GM19239 (cell line): ENCODE results near the gene RABIF.

Experiments used
- DNase-seq: peaks from one replicate; pipeline ENCODE4 v3.0.0; 2011; ENCODE audit warnings: low spot score; ENCODE audit not compliant: insufficient read length
- FAIRE-seq: peaks from 2 replicates; lab custom pipeline; 2011; peaks lifted over from hg19 to GRCh38; lab: Jason Lieb, UNC

RABIF gene

DNA sequence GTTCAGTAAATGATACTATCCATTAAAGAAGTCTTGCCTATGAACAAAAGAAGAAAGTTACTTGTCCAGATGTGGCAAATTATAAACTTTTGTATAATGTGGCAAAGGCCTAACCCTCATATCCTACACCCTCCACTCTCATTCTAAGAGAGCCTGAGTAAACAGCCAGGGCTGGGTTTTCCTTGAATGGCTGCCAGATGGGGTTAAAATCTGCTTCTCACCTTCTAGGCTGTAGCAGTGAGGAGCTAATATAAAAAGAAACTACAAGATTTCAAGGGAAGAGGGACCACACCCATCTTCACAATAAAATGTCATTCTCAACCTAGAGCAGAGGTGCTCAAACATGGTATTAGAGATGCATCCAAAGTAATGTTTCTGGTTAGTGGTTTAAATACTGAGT, 8.9 kb downstream of the RABIF start:
- DNase-seq (no peak), FAIRE-seq (no peak)

DNA sequence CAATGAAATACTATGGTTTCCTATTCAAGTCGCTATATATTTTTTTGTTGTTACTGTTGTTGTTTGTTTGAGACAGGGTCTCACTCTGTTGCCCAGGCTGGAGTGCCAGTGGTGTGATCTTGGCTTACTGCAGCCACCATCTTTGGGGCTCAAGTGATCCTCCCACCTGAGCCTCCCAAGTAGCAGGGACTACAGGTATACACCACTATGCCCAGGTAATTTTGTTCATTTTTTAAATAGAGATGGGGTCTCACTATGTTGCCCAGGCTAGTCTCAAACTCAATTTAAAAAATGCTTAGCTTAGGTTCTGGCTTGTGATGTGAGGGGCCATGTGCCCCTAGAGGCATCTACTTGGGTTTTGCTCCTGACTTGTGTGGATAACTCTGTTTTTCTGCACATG, 9.8 kb downstream of the RABIF start:
- FAIRE-seq = no peak
- DNase-seq = no peak

DNA sequence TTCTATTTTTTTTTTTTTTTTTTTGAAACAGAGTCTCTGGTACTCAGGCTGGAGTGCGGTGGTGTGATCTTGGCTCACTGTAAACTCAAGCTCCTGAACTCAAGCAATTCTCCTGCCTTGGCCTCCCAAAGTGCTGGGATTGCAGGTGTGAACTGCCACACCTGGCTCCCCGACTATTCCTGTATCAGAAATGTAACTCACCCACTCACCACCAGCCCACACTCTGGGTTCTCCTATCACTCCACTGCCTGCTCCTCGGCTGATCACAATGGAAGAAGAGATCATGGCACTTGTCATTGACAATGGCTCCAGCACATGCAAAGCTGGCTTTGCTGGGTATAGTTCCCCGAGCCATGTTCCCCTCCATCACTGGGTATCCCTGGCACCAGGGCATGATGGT, 15.9 kb downstream of the RABIF start:
- FAIRE-seq (no peak), DNase-seq (no peak)

DNA sequence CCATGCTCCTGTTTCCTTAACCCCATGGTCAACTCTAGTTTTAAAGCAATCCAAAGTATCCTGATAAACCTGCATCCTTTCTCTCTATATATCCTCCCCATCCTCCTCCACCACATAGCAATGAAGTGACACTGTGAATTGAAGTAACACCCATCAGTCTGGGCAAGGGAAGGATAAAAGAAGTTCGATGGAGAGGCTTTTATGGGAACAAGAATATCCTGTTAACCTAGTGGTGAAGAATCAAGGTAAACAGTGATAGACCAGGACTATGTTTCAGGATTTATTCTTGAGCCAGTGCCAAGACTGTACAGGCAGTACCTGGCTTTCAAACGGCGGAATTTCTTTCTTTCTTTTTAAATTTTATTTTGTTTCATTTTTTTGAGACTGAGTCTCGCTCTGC, 17.6 kb downstream of the RABIF start:
- DNase-seq (no peak), FAIRE-seq (no peak)

DNA sequence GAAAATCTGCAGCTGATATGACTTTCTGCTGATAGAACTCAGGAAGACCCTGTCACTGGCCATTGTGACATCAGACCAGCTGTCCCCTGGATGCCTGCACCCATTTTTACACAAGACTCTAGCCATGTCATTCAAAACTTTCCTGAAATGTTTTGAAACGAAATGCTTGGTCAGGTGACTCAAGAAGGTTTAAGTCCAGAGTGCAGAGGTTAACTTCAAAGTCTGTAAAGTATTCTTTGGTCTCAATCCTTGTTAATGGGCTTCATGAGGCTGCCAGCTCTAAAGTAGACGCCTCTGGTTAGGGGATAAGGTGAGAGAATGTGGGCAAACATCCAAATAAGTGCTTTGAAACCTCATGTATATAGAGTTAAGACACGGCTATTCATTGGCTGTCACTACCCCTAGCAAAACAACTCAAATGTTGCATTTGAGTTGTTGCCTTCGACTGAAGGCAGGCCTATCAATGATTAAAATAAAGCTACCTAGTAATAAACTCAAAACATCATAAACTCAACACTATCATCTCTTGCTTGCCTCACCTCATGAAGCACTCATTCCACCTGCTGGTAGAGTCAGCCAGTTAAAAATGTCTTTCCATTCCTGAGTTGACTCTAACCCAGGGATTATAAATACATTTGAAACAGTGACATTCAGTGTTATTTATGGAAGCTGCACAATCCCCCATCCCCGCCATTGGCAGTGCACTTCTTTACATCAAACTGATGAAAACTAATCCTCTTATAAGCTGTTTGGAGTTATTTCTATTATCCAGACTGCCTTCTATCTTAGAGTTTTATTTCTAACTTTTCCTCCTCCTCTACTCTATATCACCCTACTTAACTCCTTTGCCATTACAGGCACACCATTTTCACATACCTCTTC, 26.0 kb downstream of the RABIF start:
- DNase-seq (no peak), FAIRE-seq (no peak)

DNA sequence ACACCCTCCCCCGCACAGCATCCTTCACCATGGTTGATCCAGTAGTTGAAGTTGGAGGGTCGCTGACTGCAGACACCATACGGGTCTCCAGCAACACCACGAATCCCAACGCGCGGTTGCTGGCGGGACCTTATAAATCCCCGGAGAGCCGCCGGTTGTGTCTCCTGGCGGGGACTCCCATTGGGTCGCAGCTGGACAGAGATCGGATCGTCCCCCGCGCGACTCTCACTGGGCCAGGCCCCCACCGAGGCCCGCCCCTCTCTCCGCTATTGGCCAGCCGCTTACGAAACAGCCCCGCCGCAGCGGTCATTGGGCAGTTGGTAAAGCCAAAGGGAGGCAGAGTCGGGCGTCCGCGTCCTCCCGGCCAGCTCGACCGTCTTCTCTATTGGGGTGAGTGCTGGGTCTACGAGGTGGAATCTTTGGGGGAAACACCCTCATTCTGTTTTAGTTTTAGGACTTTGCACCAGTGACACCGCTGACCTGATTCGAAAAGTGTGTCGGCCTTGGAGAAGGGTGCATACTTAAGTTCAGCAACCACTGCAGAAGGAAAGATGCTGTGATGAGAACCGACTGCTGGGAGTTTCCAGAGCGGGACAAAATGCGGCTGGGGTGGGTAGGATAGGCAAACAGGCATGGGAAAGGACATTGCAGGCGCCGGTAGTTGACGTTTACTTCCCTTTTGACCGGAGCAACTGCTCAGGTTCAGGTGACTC, 27.4 kb downstream of the RABIF start:
- no peak for FAIRE-seq
- DNase-seq = peak; percentile 55

DNA sequence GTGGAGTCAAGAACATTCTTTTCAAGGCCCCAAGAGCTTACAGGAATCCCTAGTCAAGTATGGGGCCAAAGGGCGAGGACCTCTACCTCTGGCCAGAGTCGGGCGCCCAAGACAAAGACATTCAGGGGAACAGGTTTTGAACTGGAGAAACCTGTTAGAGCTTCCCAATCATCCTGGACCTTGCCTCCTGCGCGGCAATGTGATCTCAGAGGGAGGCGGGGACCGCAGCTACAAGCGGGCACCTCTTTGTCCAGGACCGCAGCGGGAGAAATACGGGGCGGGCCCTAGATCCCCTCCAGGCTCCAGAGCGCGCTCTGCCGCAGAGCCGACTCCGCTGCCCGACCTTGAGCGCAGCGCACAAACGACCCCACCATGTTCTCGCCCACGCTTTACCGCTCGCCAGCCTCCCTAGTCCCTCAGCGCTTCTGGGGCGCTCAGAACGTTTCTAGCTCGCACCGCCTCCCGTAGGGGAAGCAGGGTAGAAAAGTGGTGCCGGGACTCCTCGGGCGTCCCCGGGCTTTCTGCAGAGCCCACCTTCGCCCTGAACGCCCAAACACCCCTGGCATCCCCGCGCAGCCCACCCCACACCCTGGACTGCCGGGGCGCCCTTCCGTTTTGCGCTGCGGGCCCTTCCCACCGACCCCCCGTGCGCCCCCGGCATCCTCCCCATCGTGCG, 28.1 kb downstream of the RABIF start:
- FAIRE-seq (no peak), DNase-seq (no peak)

DNA sequence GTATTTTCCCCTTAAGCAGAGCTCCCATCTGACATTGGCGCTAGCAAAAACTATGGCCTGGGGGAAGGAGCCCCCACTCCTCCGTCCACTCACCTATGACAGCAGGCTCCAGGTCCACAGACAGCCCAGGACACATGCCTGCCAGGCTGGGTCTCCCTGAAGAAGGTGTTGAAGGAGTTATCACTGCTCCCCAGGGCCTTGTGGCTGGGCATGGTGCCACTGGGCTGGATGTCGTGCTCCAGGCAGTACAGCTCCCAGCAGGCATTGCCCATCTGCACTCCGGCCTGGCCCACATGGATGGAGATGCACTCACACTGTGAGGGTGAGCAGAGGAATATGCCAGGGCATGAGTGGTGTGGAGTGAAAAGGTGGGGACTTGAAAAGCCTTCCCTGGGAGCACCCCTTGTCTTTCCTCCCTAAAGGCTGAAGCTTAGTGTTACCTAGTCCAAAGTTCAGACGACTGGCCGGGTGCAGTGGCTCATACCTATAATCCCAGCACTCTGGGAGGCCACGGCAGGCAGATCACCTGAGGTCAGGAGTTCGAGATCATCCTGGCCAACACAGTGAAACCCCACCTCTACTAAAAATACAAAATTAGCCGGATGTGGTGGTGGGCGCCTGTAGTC, 30.0 kb downstream of the RABIF start:
- FAIRE-seq (no peak), DNase-seq (no peak)

DNA sequence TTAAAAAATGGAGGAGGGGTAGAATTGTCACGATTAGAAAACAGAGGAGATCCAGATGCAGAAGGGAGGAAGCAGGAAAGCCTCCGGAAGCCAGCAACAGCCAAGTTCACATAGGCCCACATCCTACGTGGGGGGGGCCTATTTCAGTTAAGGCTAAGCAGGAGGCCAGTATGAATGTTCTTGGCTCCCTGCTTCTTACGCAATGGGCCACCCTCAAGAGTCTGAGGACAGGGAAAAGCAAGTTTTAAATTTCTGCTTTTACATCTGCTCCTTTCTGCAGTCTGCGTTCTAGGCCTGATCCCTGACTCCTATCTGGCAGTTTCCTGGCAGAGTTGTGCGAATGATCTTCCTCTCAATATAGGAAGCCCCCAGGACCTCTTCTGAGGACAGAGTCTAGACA, 30.6 kb downstream of the RABIF start:
- no peak for DNase-seq
- no peak for FAIRE-seq

DNA sequence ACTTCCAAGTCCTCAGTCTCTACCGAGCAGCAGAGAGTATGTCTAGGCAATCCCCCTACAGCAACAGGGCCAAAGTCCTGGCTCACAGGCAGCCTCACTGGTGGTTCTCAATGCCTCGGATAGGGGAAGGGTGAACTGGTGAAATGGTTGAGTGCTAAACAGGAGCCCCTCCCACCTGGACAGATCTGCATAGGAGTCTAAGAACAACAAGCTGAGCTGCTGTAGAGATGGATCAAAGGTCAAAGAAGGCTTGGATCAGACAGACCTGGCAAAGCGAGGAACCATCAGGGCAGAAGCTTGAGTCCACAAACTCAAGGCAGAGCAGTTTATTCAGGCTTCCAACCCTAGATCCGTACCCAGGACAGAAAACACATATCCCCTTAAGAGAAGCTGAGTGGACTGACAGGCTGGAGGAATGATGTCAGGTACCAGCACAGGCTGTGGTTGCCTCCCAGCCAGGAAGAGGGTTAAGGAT, 31.8 kb downstream of the RABIF start:
- FAIRE-seq = no peak
- DNase-seq = no peak

DNA sequence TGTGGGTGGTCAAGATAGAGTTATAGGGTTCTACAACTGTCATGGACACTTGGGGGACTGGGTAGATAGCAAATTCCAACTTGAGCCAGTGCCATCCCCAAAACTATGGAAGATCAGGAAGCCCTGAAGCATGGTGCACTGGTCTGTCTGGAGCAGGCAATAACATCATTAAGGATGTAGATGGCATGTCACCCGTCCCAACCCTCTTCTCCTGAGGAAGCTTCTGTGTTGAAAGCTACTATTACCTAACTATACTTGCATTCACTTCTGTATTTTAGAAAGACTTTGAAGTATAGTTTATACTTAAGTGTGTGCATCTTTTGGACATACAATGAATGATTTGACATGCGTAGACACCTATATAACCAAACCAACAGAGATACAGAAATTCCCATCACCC, 32.9 kb downstream of the RABIF start:
- DNase-seq (no peak), FAIRE-seq (no peak)

DNA sequence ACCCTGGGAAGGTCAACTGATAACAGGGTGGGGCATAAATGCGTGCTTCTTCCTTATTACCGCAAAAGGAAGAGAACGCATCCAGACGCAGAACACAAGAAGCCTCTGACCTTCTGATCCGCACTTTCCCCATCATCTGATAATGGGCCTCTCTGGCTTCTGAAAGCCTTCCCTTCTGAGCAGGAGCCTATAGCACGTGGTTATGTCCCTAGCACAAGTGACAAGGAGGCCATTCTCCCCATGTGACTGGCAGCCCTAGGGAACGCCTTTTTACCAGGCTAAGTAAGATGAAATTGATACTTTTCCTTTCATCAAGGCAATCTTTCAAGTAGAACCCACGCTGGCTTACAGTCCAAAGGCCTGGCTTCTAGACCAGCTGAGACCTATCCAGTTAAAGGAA, 34.2 kb downstream of the RABIF start:
- DNase-seq = no peak
- no peak for FAIRE-seq

DNA sequence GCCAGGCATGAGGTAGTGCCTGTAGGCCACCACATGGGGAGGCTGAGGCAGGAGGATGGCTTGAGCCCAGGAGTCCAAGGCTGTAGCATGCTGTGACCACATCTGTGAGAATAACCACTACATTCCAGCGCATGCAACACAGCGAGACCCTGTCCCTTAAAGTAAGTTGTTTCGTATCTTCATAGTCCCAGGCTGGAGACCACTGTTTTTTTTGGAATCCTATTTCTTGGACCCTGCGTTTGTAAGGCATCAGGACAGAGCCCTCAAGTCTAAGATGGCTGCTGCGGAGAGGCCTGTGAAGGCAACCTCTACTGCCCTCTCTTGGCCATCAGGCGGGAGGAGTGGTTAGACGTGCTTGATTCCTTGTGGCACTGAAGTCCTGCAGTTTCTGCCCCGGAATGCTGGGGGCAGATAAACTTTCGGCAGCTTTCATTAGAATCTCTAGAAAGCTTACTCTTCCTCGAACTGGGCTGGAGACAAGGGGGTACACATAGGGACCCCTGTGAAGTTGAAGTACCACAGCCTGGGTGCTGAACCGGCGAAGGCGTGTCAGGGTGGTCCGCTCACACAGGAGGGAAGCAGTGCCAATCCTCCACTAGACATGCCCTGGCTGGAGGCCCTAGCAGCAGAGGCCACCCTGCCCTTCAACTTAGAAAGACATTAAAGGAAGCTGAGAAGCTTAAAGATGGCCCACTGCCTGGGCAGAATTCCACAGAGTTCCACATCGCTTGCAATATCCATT, 36.6 kb downstream of the RABIF start:
- DNase-seq (no peak), FAIRE-seq (no peak)

DNA sequence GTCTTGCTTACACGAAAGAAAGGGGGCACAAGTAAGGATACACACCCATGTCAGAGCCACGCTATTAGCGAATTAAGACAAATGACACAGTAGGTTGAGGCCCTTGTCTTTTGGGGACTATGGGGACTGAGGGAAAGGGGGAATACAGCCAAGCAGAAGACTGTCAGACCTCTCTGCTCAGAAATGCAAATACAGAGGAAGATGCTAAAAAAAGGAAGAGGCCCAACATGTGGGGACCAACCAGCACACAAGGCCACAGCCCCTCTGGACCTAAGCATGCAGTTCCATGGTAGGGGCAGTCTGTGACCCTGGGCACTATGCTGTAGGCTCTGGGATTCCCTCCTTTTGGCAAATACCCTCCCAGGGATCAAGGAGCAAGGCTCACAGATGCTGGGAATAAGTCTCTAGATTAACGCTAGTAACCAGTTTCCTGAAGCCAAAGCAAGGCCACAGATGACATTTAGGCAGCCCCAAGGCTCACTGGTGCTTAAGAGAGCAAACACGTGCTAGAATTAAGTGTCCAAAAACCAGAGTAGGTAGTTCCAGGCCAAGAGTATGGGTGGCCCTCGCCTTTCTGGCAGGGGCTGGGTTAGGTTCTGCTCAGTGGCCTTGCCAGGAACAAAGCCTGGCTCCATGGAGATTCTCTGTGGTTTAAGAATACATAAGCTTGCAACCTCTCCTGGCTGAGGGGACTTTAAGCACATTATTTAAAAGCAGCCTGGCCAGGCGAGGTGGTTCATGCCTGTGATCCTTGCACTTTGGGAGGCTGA, 38.2 kb downstream of the RABIF start:
- no peak for DNase-seq
- no peak for FAIRE-seq

DNA sequence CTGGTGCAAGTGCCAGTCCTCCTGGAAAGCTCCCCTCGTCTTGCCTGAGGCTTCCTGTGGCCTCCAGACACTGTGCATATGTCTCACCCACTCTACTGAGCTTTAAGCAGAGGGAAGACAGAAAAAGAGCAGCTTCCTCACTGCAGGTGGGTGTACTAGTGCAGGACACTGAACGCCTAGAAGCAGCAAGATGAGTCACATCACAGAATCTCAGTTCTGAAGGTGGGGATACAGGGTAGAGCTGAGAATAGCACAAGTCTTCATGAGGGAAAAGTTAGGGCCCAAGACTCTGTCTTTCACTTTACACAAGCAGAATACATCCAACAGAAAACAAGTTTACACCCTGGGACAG, 40.8 kb downstream of the RABIF start:
- DNase-seq = no peak
- FAIRE-seq = no peak

DNA sequence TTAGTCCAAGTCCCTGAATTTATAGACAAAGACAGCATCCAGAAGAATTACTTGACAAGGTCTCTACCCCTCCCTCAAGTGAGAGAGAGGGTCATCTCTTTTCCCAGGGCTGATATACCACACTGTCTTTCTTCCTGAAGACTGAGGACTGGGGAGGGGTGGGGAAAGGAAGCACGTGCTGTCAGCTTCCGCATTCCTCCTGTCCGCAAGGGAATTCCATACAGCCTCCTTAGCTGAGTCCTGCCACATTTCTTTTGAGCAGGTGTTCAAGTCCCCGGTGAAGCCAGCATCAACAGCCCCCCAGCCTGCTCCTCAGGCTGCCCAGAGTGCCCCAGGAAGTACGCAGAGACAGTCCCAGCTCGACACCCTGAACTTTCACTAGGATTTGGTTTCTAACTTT, 44.0 kb downstream of the RABIF start:
- no peak for DNase-seq
- no peak for FAIRE-seq

DNA sequence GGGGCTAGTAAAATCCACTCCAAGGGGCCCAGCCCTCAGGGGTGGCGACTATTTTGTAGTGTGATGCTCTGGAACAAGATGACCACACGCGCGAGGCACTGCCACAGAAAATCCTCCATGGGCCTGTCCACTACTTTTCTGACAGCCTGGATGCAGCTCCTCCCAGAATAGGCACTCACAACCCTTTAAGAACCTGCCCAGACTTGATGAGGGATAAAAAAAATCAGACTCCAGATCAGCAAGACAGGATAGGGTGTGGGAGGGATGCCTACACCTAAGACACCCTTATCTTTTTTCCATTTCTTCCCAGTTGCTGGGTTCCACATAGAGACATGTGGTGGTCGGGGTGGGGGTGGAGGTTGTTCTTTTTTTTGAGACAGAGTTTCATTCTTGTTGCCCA, 44.7 kb downstream of the RABIF start:
- DNase-seq (no peak), FAIRE-seq (no peak)

DNA sequence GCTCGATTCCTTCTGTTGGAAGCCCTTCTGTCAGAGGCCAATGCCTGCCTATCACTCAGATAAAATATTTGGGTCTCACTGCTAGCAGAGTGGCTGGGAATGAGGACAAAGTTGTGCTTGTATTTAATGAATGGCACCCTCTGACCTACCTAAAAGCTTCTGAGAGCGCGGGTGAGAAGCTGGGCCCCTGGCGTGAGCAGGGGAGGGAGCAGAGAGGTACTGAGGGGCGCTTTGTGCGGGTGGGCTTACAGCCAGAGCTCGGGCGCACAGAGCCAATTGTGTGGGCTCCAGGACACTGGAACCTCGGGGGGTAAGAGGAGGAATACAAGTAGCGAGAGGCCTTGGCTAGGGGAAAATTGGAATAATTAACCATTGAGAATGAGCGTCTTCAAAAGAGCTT, 45.9 kb downstream of the RABIF start:
- FAIRE-seq (no peak), DNase-seq (no peak)

DNA sequence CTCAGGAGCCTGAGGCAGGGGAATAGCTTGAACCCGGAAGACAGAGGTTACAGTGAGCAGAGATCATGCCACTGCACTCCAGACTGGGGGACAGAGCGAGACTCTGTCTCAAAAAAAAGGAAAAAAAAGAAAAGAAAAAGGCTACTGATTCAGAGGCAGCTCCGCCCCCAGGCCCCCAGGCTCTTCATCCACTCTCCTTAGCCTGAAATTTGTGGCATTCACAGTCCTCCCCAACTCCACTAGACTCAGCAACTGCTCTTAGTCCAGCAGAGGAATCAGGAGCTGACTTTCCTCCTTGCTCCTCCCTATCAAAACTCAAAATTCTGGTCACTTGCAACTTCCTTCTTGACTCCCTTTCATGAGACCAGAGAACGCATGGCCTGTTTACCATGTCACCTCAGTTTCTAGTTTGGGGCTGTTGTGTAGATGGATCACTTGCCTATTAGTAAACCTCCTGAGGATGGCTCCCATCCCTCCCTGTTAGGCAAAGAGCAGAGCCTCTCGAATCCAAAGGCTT, 51.1 kb downstream of the RABIF start:
- FAIRE-seq (no peak), DNase-seq (no peak)
